Measurements from ENCODE around the gene CDCP2. TPM values are rescaled to one million over a fixed set of nuclear protein-coding genes. Genes with fewer than 3 reads are reported as not detected.

CDCP2 gene
- not detected in 2 replicates for total RNA-seq

DNA sequence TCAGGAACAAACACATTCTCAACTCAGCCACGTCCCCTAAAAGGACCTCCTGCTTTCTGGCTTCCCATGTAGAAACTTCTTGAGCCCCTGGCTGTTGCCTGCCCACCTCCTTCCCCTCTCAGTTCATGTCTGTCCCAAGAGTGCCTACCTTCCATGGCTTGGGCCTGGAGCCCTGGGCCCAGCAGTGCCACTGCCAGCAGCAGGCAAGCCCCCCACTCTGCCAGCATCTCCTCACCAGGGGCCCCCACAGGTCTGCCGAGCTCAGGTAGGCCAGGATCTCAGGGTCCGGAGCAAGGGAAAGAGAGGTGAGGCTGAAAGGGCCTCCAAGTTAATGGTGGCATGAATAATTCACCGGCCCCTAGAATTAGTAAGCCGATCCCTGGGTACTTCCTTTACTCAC lies at the start of gene CDCP2:
TSS of gene CDCP2 (minus strand) at position 305 of the 400 bp plus-strand sequence. CDS start at position 227, 78 bp downstream.

DNA sequence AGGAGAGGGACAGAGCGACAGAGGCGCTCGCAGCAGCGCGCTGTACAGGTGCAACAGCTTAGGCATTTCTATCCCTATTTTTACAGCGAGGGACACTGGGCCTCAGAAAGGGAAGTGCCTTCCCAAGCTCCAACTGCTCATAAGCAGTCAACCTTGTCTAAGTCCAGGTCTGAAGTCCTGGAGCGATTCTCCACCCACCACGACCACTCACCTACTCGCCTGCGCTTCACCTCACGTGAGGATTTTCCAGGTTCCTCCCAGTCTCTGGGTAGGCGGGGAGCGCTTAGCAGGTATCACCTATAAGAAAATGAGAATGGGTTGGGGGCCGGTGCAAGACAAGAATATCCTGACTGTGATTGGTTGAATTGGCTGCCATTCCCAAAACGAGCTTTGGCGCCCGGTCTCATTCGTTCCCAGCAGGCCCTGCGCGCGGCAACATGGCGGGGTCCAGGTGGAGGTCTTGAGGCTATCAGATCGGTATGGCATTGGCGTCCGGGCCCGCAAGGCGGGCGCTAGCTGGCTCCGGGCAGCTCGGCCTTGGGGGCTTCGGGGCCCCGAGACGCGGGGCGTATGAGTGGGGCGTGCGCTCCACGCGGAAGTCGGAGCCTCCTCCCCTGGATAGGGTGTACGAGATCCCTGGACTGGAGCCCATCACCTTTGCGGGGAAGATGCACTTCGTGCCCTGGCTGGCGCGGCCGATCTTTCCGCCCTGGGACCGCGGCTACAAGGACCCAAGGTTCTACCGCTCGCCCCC lies 47.1 kb upstream of the CDCP2 start, which contains the start of the genes CYB5RL and MRPL37:
TSS of gene CYB5RL (minus strand) at position 266 of the 754 bp plus-strand sequence. CDS start 4,414 bp downstream, outside the sequence.
TSS of gene MRPL37 (plus strand) at position 403 of the 754 bp plus-strand sequence. CDS start at position 480, 77 bp downstream.

Small RNAs within 50 kb of the gene (small RNA-seq; reads per million reads assigned to genes)
- not detected for gene AL353898.1
- not detected for gene AL353898.2

Other genes starting within 250 kb of the CDCP2 start
- 33.0 and 35.2 TPM in 2 replicates for gene IFT25, start 207.3 kb downstream of the CDCP2 start, total RNA-seq
- 26.7 and 29.2 TPM in 2 replicates for gene LRRC42, start 206.7 kb downstream of the CDCP2 start, total RNA-seq
- not detected in 2 replicates for gene LDLRAD1, start 134.8 kb downstream of the CDCP2 start, total RNA-seq
- 149 and 191 TPM in 2 replicates for gene TMEM59, start 99.8 kb downstream of the CDCP2 start, total RNA-seq
- gene TCEANC2, start 99.4 kb downstream of the CDCP2 start, total RNA-seq = 3.2 and 4.0 TPM in 2 replicates
- 7.6 and 8.0 TPM in 2 replicates for gene CYB5RL, start 47.0 kb upstream of the CDCP2 start, total RNA-seq
- gene MRPL37, start 47.2 kb upstream of the CDCP2 start, total RNA-seq = 117 and 128 TPM in 2 replicates